HG03045 (cell line): ENCODE measurements around the gene VSIG1.
A peak's percentile ranks its signal among the peaks of the same experiment; 100 is the strongest.

Experiments used
- ATAC-seq: cut with Tn5 transposase; IDR thresholded peaks from one replicate; pipeline ENCODE4 v1.9.1; 2021; ENCODE audit warnings: mild to moderate bottlenecking, moderate library complexity; ENCODE audit not compliant: unreplicated experiment

The VSIG1 gene

DNA sequence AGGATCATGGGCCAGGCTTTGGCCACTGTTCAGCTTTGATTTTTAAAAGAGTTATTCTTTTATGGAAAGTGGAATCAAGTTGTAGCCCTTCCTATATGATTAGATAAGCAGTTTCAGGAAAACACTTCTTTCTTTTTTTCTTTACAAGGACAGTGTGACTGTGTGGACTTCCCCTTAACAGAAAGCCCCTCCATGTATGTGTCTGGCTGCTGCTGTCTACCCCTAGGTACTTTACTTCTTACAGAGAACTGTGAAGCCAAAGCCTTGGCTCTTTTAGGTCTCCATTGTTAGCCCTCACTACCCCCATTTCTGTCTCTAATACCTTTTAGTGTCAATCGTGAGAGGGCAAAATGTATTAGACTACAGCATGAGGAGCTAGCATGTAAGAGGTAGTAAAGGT, 19.1 kb downstream of the VSIG1 start:
- no peak for ATAC-seq

DNA sequence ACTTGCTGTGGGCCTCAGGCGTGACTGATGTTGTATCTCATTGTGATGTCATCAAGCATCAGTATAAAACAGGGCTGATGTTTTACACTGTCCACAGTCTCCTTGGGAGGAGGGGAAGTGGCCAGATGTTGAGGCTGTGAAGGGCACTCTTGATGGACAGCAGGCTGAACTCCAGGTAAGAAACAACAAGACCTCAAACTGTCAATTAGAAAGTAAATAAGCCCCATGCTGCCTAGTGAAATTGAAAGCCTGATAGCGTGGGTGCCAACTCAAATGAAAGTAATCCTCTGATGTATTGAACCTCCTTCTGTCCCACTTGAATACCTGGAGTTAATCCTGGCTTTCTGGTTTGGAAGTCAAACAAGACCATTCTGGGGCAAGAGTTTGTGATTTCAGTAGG, 19.7 kb downstream of the VSIG1 start:
- no peak for ATAC-seq

DNA sequence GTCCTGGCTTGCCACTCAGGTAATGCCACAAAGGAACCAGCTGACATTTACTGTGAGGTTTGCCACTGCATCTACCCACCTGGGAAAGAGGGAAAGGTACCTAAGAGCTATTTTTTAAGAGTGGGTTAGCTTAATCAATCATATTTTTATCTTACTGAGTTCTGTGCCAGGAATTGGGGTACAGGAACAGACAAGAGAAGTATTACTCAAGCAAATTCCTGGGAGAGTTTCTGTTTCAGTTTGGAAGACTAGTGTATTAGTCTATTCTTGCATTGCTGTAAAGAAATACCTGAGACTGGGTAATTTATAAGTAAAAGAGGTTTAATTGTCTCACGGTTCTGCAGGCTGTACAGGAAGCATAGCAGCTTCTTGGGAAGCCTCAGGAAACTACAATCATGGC, 23.3 kb downstream of the VSIG1 start:
- no peak for ATAC-seq

DNA sequence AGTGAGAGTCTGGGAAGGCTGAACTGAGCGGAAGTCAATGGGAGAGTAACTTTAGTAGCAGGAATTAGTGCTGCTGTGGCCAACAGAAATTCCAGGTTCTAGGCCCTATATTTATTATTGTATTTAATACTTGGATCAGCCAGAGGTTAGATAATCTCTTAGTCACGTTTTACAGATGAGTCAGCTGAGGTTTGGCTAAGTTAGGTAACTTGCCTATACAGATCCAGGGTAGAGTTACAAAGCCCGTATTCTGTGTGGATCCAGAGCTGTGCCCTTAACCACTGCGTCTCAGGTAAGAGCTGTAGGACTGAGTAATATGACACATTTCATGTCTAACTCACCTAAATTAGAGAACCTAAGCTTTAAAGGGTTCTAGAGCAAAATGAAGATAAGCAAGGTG, 26.0 kb downstream of the VSIG1 start:
- ATAC-seq: no peak

DNA sequence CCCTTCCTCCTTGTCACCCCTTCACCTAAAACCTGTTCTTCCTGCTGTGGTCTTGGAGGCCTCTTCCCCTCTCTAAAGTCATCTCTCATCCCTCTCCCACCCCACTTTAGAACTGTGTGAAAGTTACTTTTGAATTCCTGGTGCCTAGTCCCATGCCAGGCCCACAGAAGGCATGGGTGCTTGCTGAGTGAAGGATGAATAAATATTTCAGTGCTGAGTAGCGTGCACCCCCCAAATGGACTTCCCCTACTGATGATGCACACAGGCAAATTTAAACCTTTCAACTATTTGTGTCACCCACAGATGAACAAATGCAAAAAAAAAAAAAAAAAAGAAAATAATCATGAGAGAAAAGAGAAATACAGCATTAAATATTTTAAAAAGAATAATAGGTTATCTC, 26.7 kb downstream of the VSIG1 start:
- no peak for ATAC-seq

DNA sequence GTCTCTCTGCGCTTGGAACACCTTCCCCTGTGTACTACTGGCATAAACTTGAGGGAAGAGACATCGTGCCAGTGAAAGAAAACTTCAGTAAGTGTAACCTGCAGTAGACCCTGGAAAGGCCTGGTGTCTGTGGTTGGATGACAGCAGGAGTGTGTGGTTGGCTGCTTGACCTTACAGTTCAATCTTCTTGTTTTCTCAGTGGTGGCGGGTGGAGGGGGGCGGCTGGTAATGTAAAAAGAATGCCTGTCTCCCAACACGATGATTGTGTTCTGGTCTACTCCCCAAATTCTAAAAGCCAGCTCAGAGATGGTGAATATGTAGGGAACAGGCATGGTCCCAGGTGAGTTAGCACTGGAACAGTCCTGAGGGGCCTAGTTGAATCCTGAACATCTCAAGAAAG, 27.9 kb downstream of the VSIG1 start:
- no peak for ATAC-seq

DNA sequence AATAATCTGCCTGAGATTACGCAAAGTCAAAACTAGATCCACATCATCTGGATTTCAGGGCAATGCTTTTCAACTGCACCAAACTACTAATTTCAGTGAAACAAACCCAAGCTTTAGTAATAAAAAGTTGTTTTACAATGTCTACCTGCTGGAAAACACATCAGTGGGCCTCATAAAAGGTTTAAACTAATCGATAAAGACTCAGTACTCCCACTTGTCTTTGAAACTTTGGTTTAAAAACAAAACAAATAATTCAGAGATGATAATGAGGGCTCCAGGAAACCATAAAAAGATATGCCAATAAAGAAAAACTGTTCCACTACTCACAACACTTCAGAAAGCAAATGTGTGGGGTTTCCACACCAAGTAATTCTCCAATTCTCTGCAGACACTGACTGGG, 36.2 kb downstream of the VSIG1 start:
- no peak for ATAC-seq

DNA sequence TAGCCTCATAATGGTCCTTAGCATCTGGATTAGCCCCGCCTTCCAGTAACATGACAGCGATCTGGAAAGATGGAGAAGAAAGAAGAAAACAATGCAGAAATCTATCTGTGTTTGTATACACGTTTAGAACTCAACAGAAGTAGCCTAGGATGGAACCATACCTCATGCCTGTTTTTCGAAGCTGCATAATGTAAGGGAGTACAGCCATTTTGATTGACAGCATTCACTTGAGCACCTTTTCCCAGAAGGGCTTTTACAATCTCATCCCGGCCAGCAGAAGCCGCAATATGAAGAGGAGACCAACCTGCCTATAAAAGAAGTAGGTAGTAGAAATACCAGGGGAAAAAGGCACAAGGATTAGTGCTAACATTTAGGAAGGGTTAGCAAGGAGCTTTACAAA, 42.9 kb downstream of the VSIG1 start:
- no peak for ATAC-seq

DNA sequence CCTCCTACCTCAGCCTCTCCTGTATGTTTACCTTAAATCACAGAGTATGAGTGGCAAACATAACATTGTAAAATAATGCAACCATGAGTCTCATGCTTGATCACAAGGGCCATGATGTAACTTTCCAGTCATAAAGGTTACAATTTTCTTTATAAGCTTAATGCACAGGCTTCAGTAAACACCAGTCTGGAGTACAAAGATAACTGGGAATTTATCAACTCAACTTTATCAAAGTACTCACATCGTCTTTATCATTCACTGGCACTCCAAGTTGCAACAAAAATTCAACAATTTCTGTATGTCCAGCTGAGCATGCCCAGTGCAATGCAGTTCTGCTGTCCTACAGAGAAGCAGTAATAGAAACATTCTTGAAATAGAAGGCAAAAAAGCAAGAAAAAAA, 43.6 kb downstream of the VSIG1 start:
- no peak for ATAC-seq

DNA sequence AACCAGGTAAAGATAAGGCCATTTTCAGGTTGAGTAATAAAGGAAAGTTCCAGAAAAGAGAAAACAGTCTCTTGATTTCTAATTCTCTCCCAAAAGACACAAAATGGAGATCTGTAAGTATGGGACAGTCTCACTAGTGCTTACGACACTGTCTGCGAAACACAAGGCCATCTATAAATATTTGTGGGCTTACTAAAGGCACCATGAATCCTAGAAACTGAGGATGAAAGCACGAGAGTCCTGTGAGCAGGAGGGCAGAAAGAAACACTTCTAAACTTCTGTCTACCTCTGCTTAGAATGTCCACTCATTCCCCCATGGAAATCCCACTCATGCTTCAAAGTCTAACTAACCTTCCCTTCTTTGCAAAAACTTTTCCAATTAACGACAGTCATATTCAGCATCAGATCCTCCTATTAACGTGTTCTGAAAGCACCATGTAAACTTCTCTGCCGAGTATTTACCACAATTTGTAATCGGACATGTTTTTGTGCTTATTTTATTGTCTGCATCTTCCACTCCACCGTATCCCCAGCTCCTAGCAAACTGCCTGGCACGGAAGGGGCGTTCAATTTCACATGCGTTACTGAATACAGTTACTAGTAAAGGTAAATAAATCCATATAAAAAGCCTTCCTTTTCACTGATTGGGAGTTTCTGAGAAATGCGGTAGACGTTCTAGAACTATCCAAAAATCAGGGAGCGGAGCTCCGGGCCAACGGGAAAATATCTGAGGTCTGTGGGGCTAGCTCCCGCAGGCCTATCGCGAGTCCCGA, 45.8 kb downstream of the VSIG1 start:
- ATAC-seq: peak; percentile 1

DNA sequence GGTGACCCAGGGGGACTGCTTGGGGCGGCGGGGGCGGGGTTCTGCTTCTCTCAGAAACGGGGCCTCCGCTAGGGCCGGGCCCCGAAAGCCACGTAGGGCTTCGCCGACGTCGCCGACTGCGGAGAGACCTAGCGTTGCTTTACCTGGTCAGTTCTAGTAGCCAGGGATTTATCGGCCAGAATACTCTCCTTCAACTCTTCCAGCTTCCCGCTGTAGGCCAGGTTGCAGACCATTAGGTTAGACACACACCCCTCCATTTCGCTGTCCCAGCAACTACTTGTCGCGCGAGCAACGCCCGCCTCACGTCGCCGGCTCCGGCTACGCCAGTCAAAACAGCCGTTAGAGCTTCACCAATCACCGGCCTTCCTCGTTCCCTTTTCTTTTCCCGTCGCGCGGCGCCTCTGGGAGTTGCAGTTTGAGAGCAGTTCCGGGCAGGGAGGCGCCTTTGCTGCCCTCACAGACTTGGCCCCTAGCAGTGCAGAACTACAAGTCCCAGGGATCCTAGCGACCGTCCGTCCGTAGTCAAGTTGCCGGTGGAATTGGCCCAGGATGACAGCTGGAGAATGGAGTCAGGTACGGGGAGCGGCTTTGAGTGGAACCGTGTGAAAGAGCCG, 46.5 kb downstream of the VSIG1 start, which contains the start of the genes ATG4A and PSMD10:
ATG4A (plus strand) TSS at position 515 of the 614 bp plus-strand sequence; CDS start at position 564, 49 bp downstream.
PSMD10 (minus strand) TSS at position 279 of the 614 bp plus-strand sequence; CDS start at position 257, 22 bp downstream.
- peak; percentile 96 for ATAC-seq

DNA sequence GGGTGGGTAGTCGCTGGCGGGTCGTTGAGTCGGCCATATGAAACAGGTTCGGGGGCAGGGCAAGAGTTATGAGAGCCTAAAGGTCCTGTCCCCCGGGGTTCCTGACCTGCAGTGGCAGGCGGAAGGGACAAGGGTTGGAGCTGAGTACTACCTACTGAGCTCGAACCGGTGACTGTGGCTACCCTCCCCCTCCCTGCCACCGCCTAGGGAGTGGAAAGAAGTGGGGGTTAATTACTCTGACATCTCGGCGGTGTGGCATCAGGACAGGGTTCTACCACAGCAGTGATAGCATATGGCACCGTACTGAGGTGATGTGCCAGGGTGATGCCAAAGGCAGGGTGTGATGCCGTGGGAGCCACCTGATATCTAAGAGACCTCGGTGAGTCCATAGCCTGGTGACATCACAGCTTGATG, 47.0 kb downstream of the VSIG1 start:
- peak; percentile 51 for ATAC-seq

DNA sequence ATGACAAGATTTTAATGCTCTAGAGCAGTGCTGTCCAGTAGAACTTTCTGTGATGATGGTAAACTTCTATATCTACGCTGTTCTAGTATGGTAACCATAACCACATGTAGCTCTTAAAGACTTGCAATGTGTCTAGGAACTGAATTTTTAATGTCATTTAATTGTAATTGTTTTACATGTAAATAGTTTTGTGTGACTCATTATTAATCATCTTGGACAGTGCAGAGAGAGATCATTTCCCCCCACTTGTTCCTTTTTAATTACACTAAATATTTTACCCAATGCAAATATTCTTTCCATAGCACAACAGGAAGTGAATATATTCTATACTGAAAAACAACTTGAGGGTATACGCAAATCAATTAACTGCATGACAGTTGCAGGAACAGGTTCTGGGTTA, 52.5 kb downstream of the VSIG1 start:
- no peak for ATAC-seq

DNA sequence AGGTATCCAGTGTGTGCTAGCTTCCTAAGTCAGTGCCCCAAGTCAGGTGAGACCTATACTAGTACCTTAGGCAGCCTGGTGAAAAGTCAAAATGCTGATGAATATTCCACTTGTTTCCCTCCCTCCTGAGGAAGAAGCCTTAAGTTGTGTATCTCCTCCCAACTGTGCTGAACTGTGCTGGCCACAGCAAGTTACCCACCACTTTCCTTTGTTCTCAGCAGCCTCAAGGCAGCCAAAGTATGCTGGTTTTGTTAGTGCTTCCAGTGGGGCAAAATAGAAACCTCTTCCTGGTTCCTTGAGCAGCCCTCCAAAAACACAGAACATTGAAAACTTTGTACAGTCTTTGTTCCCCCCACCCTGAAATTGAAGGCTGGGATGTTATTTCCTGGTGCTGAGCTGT, 60.6 kb downstream of the VSIG1 start:
- no peak for ATAC-seq

DNA sequence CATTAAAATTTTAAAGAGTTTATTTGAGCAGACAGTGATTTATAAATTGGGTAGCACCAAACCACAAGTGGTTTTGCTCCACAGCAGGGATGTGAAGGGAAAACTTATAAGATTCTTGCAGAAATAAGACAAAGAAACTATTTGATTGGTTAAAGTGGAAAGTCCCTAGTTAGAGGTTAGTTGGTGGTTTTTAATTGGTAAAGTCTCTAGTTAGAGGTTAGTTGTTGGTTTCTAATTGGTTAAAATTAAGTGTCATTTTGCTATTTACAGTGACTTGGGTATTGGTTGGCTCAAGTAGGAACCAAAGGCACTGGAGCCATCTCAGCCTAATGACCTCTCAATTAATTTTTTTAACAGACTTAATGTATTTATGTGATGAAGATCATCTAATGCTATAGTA, 69.7 kb downstream of the VSIG1 start:
- no peak for ATAC-seq

DNA sequence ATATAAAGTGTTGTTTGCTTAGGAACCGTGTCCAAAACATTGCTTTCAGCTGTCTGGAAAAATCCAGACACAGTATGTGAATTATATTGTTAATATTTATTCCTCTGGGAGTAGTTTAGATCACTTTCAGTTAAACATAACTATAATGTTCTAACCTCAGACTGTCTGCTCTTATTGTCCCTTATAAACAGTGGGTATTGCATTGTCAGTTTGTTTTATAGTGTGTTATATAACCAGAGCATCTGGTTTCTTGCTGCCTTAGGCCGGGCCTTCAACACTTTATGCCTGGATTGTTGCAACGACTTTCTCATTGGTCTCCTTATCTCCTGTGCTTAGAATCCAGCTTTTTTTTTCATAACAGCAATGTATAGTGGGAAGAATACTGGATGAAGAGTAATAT, 73.1 kb downstream of the VSIG1 start:
- no peak for ATAC-seq

DNA sequence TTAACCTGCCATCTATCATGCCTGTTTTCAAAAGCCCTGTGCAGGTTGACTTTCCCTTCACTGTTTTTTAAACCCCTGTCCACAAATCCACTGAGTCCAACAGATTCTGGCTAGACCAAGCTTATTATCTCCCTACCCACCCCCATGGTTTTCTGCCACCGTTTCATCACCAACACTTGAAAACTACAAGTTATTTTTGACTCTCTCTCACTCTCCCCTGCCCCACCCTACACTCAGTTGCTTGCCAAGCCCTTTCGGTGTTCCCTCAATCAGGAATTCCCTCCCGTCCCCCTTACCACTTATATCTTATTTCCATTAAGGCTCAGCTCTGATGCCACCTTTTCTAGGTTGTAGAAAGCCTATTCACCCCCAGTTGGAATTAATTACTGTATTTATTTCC, 76.4 kb downstream of the VSIG1 start:
- ATAC-seq: no peak

DNA sequence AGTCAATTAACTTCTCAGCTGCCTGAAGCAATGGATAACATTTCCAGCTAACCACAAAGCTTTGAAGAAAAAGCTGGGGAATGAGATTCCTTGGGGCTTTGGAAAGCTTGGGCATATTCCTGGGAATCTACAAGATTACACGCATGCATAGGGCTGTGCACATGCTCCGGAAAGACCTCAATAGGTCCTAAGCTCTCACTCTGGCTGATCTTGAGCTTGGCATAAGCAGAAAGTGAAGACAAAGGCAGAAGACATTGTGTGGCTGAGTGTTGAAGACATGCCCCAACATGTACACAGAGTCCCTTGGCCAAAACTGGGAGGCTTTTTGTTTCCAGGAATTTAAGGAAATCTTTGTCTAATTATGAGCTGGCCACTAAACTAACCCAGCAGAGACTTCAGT, 77.9 kb downstream of the VSIG1 start:
- ATAC-seq: no peak

DNA sequence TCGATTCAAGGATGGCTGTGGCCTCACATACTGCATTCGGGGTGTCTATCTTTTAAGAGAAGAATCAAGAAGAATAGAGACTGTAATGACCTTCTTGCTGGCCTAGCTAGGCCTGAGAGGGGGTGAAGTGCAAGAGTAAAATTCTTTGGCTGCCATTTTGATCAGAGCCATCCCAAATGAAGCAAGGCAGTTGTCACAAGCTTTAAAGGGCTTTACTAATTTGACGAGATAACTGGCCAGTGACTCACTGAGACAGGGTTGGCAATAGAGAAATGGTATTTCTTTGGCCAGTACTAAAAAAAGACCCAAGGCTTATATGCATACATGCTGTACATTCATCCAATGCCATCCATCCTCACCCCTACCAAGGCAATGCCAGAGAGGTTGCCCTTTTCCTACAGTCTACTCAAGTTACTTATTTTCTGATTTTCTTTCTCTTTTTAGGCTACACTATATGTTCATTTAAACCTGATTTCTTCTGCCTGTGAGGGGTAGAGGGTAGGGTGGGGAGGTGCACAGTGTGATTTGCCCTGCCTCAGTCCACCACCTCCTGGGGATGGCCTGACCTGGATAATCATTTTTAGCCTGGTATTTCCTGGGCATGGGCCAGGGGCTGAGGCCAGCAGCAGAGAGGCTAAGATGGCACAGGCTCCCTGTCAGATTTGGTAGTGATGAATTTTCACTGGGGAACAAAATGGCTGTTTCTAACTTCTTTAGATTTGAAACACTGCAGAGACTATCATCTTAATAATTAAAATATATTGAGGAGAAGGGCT, 78.9 kb downstream of the VSIG1 start:
- no peak for ATAC-seq

DNA sequence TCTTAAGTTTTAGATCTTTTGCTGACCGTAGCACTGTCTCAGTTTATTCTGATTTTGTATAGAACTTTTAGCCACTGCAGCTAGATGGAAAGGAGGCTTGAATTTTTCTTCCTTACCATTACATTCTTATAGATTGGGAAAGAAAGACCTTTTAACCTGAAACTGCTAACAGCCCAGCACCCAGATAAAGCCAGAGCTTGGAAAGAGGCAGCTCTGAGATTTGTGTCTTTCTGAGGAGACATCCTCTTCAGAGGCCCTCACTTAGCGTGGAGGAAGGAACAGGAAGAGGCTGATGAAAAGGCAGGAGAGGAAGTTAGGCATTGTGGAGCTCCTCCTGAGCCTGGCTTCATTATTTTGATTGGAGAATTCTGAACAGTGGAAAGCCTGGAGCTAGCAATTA, 81.8 kb downstream of the VSIG1 start:
- no peak for ATAC-seq

DNA sequence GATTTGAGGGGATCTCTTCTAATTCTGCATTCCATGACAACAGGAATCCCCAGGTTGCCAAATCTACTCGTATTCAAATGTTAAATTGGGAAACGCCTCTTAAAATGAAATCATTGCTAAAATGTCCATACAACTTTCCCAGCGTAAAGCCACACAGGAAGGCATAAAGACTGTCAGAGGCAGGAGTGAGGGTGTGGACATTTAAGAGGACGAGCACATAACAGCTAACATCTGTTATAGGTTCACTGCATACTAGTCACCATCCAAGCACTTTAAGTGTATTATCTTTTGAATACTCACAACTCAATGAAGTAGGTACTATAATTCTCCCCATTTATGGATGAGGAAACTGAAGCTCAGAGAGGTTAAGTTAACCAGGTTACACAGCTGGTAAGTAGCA, 82.3 kb downstream of the VSIG1 start:
- no peak for ATAC-seq
